Epithelial cell of proximal tubule (primary cell): ENCODE results near the gene SLC45A1. TPM values are rescaled to one million over a fixed set of nuclear protein-coding genes. Genes with fewer than 3 reads are reported as not detected.

Source experiments
- DNase-seq: peaks from one replicate; pipeline ENCODE4 v3.0.0-alpha.2; 2011; ENCODE audit warnings: low read depth
- H3K4me3 ChIP-seq: 2 replicates; pipeline ENCODE4 v1.5.1; 2011; ENCODE audit warnings: low read depth, mild to moderate bottlenecking, low read length
- CTCF ChIP-seq: conservative IDR thresholded peaks from 2 replicates; pipeline ENCODE4 v1.5.1; 2012; ENCODE audit warnings: low read depth, mild to moderate bottlenecking, low read length
- total RNA-seq: library from RNA; depleted of rRNA; stranded (reverse); fragments of >200 nt; gene quantifications from 2 replicates; pipeline ENCODE4 v1.2.3, GENCODE V29; 2015

SLC45A1 gene
- total RNA-seq, 1 donor from 2014 or later, result 0.63 TPM

DNA sequence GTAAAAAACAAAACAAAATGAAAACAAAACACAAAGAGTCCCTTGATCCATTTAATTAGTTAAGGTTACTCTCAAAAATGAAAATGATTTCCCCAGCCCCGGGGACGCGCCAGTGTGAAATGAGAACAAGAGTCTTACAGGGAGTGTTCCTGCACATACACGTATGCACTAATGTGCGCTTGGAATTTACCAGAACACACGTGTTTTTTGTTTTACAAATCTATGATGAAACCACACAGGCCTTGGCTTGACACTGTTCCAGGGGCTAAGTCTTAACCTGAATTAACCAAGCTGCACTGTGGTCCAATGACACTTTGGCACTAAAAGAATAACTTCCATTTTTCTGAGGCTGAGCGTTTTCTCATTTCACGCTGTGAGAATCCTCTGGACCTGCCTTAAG is 63.7 kb downstream of the SLC45A1 start:
- no peak for TF ChIP-seq CTCF
- peak; percentile 52 for DNase-seq
- no peak overlapping the region for H3K4me3 ChIP-seq

GRCh38 chr1:8382051-8382505 is 64.2 kb downstream of the SLC45A1 start:
- H3K4me3 ChIP-seq, result no peak overlapping the region
- peak; percentile 82 for DNase-seq
- no peak for TF ChIP-seq CTCF

GRCh38 chr1:8382608-8383505 is 64.9 kb downstream of the SLC45A1 start:
- TF ChIP-seq CTCF, result no peak
- no peak overlapping the region for H3K4me3 ChIP-seq
- DNase-seq, result no peak

DNA sequence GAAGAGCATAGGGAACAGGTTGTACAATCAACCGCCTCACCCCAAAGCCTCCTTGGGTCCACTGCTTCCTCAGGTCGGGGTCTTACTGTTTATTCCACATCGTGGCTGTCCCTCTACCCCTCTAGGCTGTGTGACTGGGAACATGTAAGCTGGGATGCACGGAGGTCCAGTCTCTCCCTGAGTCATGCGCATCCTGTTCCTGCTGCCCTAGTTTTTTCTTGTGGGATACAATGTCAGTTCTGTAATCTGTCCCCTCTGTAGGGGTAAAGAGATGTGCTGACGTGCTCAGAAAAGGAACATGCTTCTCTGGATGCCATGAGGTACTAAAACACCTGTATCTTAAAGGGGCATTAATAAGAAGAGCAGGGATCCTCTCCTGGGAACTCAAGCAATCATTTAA is 66.2 kb downstream of the SLC45A1 start:
- no peak overlapping the region for H3K4me3 ChIP-seq
- DNase-seq, result no peak
- no peak for TF ChIP-seq CTCF

DNA sequence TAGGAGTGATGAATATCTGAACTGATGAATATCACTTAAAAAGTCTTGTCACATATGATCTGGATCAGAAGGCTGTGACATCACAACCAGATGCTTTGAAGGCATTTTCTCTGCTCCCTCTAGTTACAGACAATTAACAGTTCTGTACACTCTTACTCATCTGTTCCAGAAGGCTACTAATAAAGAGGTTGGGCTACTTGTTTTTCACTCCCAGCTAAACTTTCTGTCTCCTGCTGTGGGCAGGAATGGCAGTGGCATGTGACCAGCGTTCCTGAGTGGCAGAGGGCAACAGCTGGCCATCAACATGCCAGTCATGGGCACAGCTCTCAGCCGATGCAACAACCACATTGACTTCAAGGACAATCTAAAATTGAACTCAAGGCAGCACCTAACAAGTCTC is 66.7 kb downstream of the SLC45A1 start:
- no peak overlapping the region for H3K4me3 ChIP-seq
- DNase-seq, result no peak
- no peak for TF ChIP-seq CTCF

GRCh38 chr1:8386247-8386646 is 68.3 kb downstream of the SLC45A1 start:
- TF ChIP-seq CTCF, result no peak
- no peak overlapping the region for H3K4me3 ChIP-seq
- DNase-seq, result no peak
